IMR-90 (cell line): Measurements from ENCODE around the gene SMARCA2. TPM values are rescaled to one million over a fixed set of nuclear protein-coding genes. Genes with fewer than 3 reads are reported as not detected.

ENCODE experiments used
- ATAC-seq: fragments of 200-7000 bp; cut with Tn5 transposase; 2 replicates; pipeline ENCODE4 v1.9.1; 2020; ENCODE audit warnings: low read depth, mild to moderate bottlenecking, moderate library complexity
- BruUV-seq: library from RNA; stranded (reverse); fragments of 400-500 nt; replicated peaks from 2 replicates; lab custom pipeline; 2021; lab: Mats Ljungman, UMichigan
- CTCF ChIA-PET: fragments of 300-600 bp; formaldehyde crosslinking; extraction: SDS; loops from one replicate; lab custom pipeline; 2021; ENCODE audit warnings: antibody characterized with exemption; lab: Yijun Ruan, JAX
- POLR2A ChIA-PET: fragments of 300-600 bp; sonication (Branson Sonifier 250); formaldehyde crosslinking; loops from one replicate; lab custom pipeline; 2022; ENCODE audit warnings: antibody characterized with exemption; ENCODE audit not compliant: unreplicated experiment; lab: Charles Lee
- DNase-seq: peaks from one replicate; pipeline ENCODE4 v3.0.0; 2013
- H2AFZ ChIP-seq: replicated peaks from 2 replicates; pipeline ENCODE3; 2013; ENCODE audit warnings: low read length, mild to moderate bottlenecking; ENCODE audit not compliant: poor library complexity
- H2AK5ac ChIP-seq: 2 replicates; pipeline ENCODE4 v1.6.1; 2013; ENCODE audit warnings: low read depth, low read length, inconsistent platforms
- H2AK9ac ChIP-seq: replicated peaks from 2 replicates; pipeline ENCODE3; 2013; ENCODE audit warnings: mild to moderate bottlenecking, low read depth, low read length, moderate library complexity; ENCODE audit not compliant: poor library complexity
- H2BK120ac ChIP-seq: 2 replicates; pipeline ENCODE4 v1.6.1; 2013; ENCODE audit warnings: low read depth, low read length, inconsistent platforms
- H2BK15ac ChIP-seq: 3 replicates; pipeline ENCODE4 v1.6.1; 2013; ENCODE audit warnings: low read depth, low read length, inconsistent platforms
- H2BK20ac ChIP-seq: 2 replicates; pipeline ENCODE4 v1.6.1; 2013; ENCODE audit warnings: low read depth, mild to moderate bottlenecking, inconsistent platforms, low read length, moderate library complexity
- H2BK5ac ChIP-seq: 2 replicates; pipeline ENCODE4 v1.6.1; 2013; ENCODE audit warnings: mild to moderate bottlenecking, low read depth, low read length, inconsistent platforms; ENCODE audit not compliant: poor library complexity, severe bottlenecking
- H3K14ac ChIP-seq: replicated peaks from 2 replicates; pipeline ENCODE4 v1.6.1; 2013; ENCODE audit warnings: low read depth, low read length, inconsistent platforms
- H3K18ac ChIP-seq: 2 replicates; pipeline ENCODE4 v1.6.1; 2013; ENCODE audit warnings: low read depth, low read length, control low read depth
- H3K23ac ChIP-seq: 2 replicates; pipeline ENCODE4 v1.6.1; 2013; ENCODE audit warnings: low read depth, low read length, inconsistent platforms
- H3K27ac ChIP-seq: 2 replicates; pipeline ENCODE4 v1.5.1; 2013; ENCODE audit warnings: mild to moderate bottlenecking, control low read depth, low read length; ENCODE audit not compliant: insufficient read depth
- H3K27me3 ChIP-seq: 2 replicates; pipeline ENCODE4 v1.6.1; 2013; ENCODE audit warnings: low read length; ENCODE audit not compliant: control insufficient read depth, insufficient read depth
- H3K36me3 ChIP-seq: 2 replicates; pipeline ENCODE4 v1.6.1; 2013; ENCODE audit warnings: low read length, mixed read lengths; ENCODE audit not compliant: control insufficient read depth, insufficient read depth
- H3K4ac ChIP-seq: 2 replicates; pipeline ENCODE4 v1.6.1; 2013; ENCODE audit warnings: low read depth, low read length, inconsistent platforms
- H3K4me1 ChIP-seq: 2 replicates; pipeline ENCODE4 v1.6.1; 2013; ENCODE audit warnings: low read length, mixed read lengths; ENCODE audit not compliant: control insufficient read depth, insufficient read depth
- H3K4me2 ChIP-seq: 2 replicates; pipeline ENCODE4 v1.6.1; 2013; ENCODE audit warnings: low read depth, mild to moderate bottlenecking, control low read depth, low read length, moderate library complexity
- H3K4me3 ChIP-seq: 2 replicates; pipeline ENCODE4 v1.5.1; 2013; ENCODE audit warnings: low read depth, mild to moderate bottlenecking, control low read depth, low read length, moderate library complexity; ENCODE audit not compliant: insufficient read depth
- H3K56ac ChIP-seq: 2 replicates; pipeline ENCODE4 v1.6.1; 2013; ENCODE audit warnings: low read length, inconsistent platforms; ENCODE audit not compliant: insufficient read depth; ENCODE audit errors: extremely low read depth
- H3K79me1 ChIP-seq, 2 experiments: 2 replicates each; pipeline ENCODE4 v1.6.1; 2013; ENCODE audit warnings: low read length in 2 of 2, inconsistent platforms in 1 of 2, low read depth in 1 of 2
- H3K9ac ChIP-seq: 2 replicates; pipeline ENCODE4 v1.6.1; 2013; ENCODE audit warnings: low read depth, low read length, control low read depth
- H3K9me1 ChIP-seq: 2 replicates; pipeline ENCODE4 v1.6.1; 2013; ENCODE audit warnings: low read length, inconsistent platforms; ENCODE audit not compliant: insufficient read depth
- H3K9me3 ChIP-seq: 2 replicates; pipeline ENCODE4 v1.6.1; 2013; ENCODE audit warnings: low read length; ENCODE audit not compliant: control insufficient read depth, insufficient read depth
- H4K20me1 ChIP-seq: 2 replicates; pipeline ENCODE4 v1.6.1; 2013; ENCODE audit warnings: low read length, inconsistent platforms; ENCODE audit not compliant: insufficient read depth
- H4K5ac ChIP-seq: 2 replicates; pipeline ENCODE4 v1.6.1; 2013; ENCODE audit warnings: mild to moderate bottlenecking, low read depth, low read length, control low read depth
- H4K8ac ChIP-seq, 2 experiments: 2 replicates each; pipeline ENCODE4 v1.6.1; 2013; ENCODE audit warnings: low read depth in 2 of 2, low read length in 2 of 2, control low read depth in 1 of 2, inconsistent platforms in 1 of 2
- H4K91ac ChIP-seq: 2 replicates; pipeline ENCODE4 v1.6.1; 2013; ENCODE audit warnings: low read depth, low read length, inconsistent platforms; ENCODE audit not compliant: insufficient read depth
- BHLHE40 ChIP-seq: fragments of 150-350 bp; IDR thresholded peaks from 2 replicates; pipeline ENCODE4 v1.6.1; 2016; ENCODE audit warnings: mild to moderate bottlenecking, low read depth, low read length
- CEBPB ChIP-seq: IDR thresholded peaks from 2 replicates; pipeline ENCODE4 v1.6.1; 2012; ENCODE audit warnings: low read depth, low read length, improper control_type of control experiment
- ELK1 ChIP-seq: fragments of 150-350 bp; IDR thresholded peaks from 2 replicates; pipeline ENCODE4 v1.6.1; 2016; ENCODE audit warnings: low read depth, mild to moderate bottlenecking, low read length, moderate library complexity, borderline replicate concordance
- MAFK ChIP-seq: IDR thresholded peaks from 2 replicates; pipeline ENCODE4 v1.6.1; 2012; ENCODE audit warnings: low read depth, low read length, improper control_type of control experiment
- MAZ ChIP-seq: IDR thresholded peaks from 2 replicates; pipeline ENCODE4 v1.6.1; 2012; ENCODE audit warnings: low read depth, mild to moderate bottlenecking, low read length, improper control_type of control experiment, moderate library complexity, borderline replicate concordance
- MXI1 ChIP-seq: IDR thresholded peaks from 2 replicates; pipeline ENCODE4 v1.6.1; 2012; ENCODE audit warnings: low read depth, mild to moderate bottlenecking, low read length, moderate library complexity, borderline replicate concordance
- POLR2A ChIP-seq: IDR thresholded peaks from 2 replicates; pipeline ENCODE4 v1.6.1; 2012; ENCODE audit warnings: mild to moderate bottlenecking, low read depth, low read length
- RAD21 ChIP-seq: IDR thresholded peaks from 2 replicates; pipeline ENCODE4 v1.6.1; 2012; ENCODE audit warnings: low read length, improper control_type of control experiment
- SMC3 ChIP-seq: fragments of 150-350 bp; IDR thresholded peaks from 2 replicates; pipeline ENCODE4 v1.6.1; 2016; ENCODE audit warnings: low read depth, mild to moderate bottlenecking, antibody characterized with exemption, low read length, moderate library complexity
- USF2 ChIP-seq: fragments of 150-350 bp; IDR thresholded peaks from 2 replicates; pipeline ENCODE4 v1.6.1; 2017; ENCODE audit warnings: mild to moderate bottlenecking, antibody characterized with exemption, low read length, low read depth
- WGBS, 2 experiments: methylation state at CpG; one replicate each; pipeline versions ENCODE4 v1.1.5 to v1.1.7; 2013; ENCODE audit warnings: missing lambda C conversion rate in 2 of 2; ENCODE audit not compliant: insufficient read length in 1 of 2; ENCODE audit errors: extremely low coverage in 2 of 2; 5-methylcytosine and 5-hydroxymethylcytosine counted together
- dilution Hi-C: fragments of 300-500 bp; cut with HindIII; formaldehyde crosslinking; loops from one replicate; pipeline ENCODE4 v1.14.3; 2018; ENCODE audit warnings: low sequenced_read_pairs; ENCODE audit not compliant: unreplicated experiment
- in situ Hi-C: fragments of 300-500 bp; cut with MboI; formaldehyde crosslinking; loops from 3 replicates; pipeline ENCODE4 v1.14.3; 2019; ENCODE audit warnings: low sequenced_read_pairs, inconsistent platforms, mixed read lengths
- intact Hi-C: fragments of 100-400 bp; cut with micrococcal nuclease; formaldehyde crosslinking; loops from 2 replicates; pipeline ENCODE4 v1.10.0; 2022
- polyA plus RNA-seq, 3 experiments: library from polyadenylated mRNA; depleted of rRNA; stranded (reverse); fragments of >200 nt; gene quantifications; 2 replicates each; pipeline ENCODE4 v1.2.3, GENCODE V29; 2012; ENCODE audit warnings: low replicate concordance in 1 of 3
- total RNA-seq: library from RNA; depleted of rRNA; stranded (reverse); fragments of >200 nt; gene quantifications from 2 replicates; pipeline ENCODE4 v1.2.3, GENCODE V29; 2012

The SMARCA2 gene
- total and polyA plus RNA-seq, 2 of the 4 experiments (the other 2 are of a cell fraction) = 25.3 to 26.7 TPM

GRCh38 chr9:2233274-2233673, 218.1 kb downstream of the SMARCA2 start:
- Histone ChIP-seq H3K9ac (no peak overlapping the region), H2BK20ac (no peak overlapping the region), H3K56ac (no peak overlapping the region), H2BK15ac (no peak overlapping the region), H3K4ac (no peak overlapping the region), H2AK5ac (no peak overlapping the region), H3K27ac (no peak overlapping the region), H3K36me3 (no peaks in the 10 kb centered on the region), H4K20me1 (no peaks in the 10 kb centered on the region), H3K23ac (no peak overlapping the region), H3K9me1 (no peaks in the 10 kb centered on the region), H2AFZ (no peak overlapping the region), H3K27me3 (no peaks in the 10 kb centered on the region), H3K18ac (no peak overlapping the region), H4K5ac (no peak overlapping the region), H3K4me2 (no peak overlapping the region), H4K91ac (no peak overlapping the region), H3K4me1 (peaks cover 2% of the 10 kb centered on the region; the same call in 1 of the 2 replicates), H3K4me3 (no peak overlapping the region), H2AK9ac (no peak overlapping the region), H3K14ac (no peak overlapping the region), H2BK5ac (no peak overlapping the region), H2BK120ac (no peak overlapping the region), H3K79me1 (no peaks in the 10 kb centered on the region), H4K8ac (no peak overlapping the region), H3K9me3 (no peaks in the 10 kb centered on the region)
- dilution Hi-C loops (no loop called here), intact Hi-C loops (no loop called here), in situ Hi-C loops (loop anchor here (10.0 kb wide), 1 partner anchor 492 kb away; no protein-coding TSS in a partner anchor)
- CTCF ChIA-PET = no interaction called here
- BruUV-seq = no TSS peak
- POLR2A ChIA-PET = no interaction called here
- WGBS, 2 experiments = no CpG with 5 or more reads among the region's 3 CpGs
- ATAC-seq (no peak), DNase-seq (no peak)
- no peak for TF ChIP-seq POLR2A
- TF ChIP-seq CEBPB = no peak
- no peak for TF ChIP-seq USF2
- TF ChIP-seq MAFK = no peak
- TF ChIP-seq MXI1 = no peak
- no peak for TF ChIP-seq BHLHE40
- no peak for TF ChIP-seq RAD21
- TF ChIP-seq SMC3 = no peak
- TF ChIP-seq MAZ = no peak
- no peak for TF ChIP-seq ELK1
